Esophagus muscularis mucosa (tissue), 4 donors: ENCODE measurements around the gene TRMU. TPM values are rescaled to one million over a fixed set of nuclear protein-coding genes. Genes with fewer than 3 reads are reported as not detected.

Source experiments
- DNase-seq: peaks from one replicate; pipeline ENCODE4 v3.0.0-alpha.2; 2017; ENCODE audit errors: extremely low spot score
- H3K27ac ChIP-seq, 4 donors: fragments of 200-600 bp; sonication (generic); replicated peaks in 1 of 4; 1 replicate in 3 of 4; 2 replicates in 1 of 4; pipeline ENCODE4 v1.5.1; 2016 to 2019; ENCODE audit warnings: mild to moderate bottlenecking in 1 of 4
- H3K27me3 ChIP-seq, 4 donors: fragments of 200-600 bp; sonication (generic); one replicate each; pipeline versions ENCODE4 v1.5.1 to v1.6.0; 2016 to 2019
- H3K36me3 ChIP-seq, 4 donors: fragments of 200-600 bp; sonication (generic); one replicate each; pipeline ENCODE4 v1.5.1; 2016 to 2019
- H3K4me1 ChIP-seq, 4 donors: fragments of 200-600 bp; sonication (generic); one replicate each; pipeline ENCODE4 v1.5.1; 2016 to 2019
- H3K4me3 ChIP-seq, 4 donors: fragments of 200-600 bp; sonication (generic); 1 replicate in 2 of 4; 2 replicates in 2 of 4; pipeline ENCODE4 v1.5.1; 2016 to 2019; ENCODE audit warnings: mild to moderate bottlenecking in 4 of 4, moderate library complexity in 1 of 4
- H3K9me3 ChIP-seq, 4 donors: fragments of 200-600 bp; sonication (generic); 1 replicate in 3 of 4; 2 replicates in 1 of 4; pipeline ENCODE4 v1.5.1; 2016 to 2019
- EP300 ChIP-seq: sonication (generic); formaldehyde crosslinking; IDR thresholded peaks from one replicate; pipeline ENCODE4 v1.6.1; 2017; ENCODE audit warnings: antibody characterized with exemption
- POLR2A ChIP-seq: fragments of 450-650 bp; IDR thresholded peaks from one replicate; pipeline ENCODE4 v1.6.1; 2017; ENCODE audit warnings: antibody characterized with exemption, moderate library complexity, mild to moderate bottlenecking, low read depth
- POLR2AphosphoS5 ChIP-seq, 2 donors: sonication (generic); formaldehyde crosslinking; IDR thresholded peaks; one replicate each; pipeline ENCODE4 v1.6.1; 2017; ENCODE audit warnings: antibody characterized with exemption in 2 of 2
- WGBS: methylation state at CpG from one replicate; pipeline ENCODE4 v1.1.5; 2018; 5-methylcytosine and 5-hydroxymethylcytosine counted together
- intact Hi-C: fragments of 100-400 bp; cut with DNase I; formaldehyde crosslinking; loops from one replicate; pipeline ENCODE4 v1.15.1; 2023
- total RNA-seq, 4 donors: library from RNA; depleted of rRNA; stranded (reverse); fragments of >200 nt; gene quantifications; one replicate each; pipeline versions ENCODE4 v1.1.0 to v1.2.1, GENCODE V29; 2016
- TF ChIP-seq, protein P1 (sequence below), 3 experiments: fragments of 200-600 bp in 2 of 3; fragments of 450-650 bp in 1 of 3; sonication (generic) in 2 of 3; IDR thresholded peaks; one replicate each; pipeline ENCODE4 v1.5.1; 2017 to 2019; ENCODE audit warnings: antibody characterized with exemption in 3 of 3, mild to moderate bottlenecking in 2 of 3, moderate library complexity in 1 of 3

TRMU gene
- total RNA-seq, 4 donors from 2014 or later: 18.1 to 23.6 (median 20.6) TPM

DNA sequence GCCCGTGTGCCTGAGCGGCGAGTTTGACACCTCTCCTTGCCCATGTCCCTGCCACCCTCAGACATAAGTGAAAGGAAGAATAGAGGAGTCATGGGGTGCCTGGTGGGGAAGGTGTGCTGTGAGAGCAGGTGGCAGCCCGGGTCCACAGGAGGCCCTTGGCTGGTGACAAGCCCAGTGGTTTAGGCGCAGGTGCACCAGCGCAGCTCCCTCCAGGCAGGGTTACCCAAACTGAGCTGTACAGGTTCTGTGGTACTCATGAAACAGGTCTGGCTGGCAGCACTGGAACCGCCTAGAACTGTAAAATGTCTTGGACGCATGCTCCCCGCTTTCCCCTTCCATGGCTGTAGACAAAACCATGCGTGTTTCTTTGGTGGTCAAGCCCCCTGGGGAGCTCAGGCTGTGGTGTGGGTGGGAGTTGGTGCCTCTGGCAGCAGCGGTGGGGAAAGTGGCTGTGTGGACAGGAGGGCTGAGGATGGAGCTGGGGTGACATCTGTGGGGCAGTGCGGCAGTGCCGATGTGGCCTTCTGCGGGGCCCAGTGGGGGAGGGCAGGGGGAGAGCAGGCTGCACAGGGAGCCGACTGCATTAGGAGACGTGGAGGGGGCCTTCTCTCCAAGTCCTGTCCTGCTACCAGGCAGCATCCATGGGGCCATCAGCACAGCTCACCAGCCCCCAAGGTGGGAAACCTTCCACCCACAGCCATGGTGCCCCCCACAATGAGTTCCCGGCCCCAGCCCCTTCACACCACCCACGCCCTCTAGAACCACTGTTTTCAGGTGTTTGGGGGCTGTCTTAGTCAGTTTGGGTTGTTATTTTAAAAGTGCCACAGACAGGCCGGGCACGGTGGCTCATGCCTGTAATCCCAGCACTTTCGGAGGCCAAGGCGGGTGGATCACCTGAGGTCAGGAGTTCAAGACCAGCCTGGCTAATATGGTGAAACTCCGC, 44.4 kb upstream of the TRMU start:
- Histone ChIP-seq H3K36me3 (peaks cover 13 to 77% (median 64%) of the 10 kb centered on the region in 4 donors), H3K4me1 (peaks cover 8 to 36% (median 11%) of the 10 kb centered on the region in 4 donors), H3K27me3 (no peaks in the 10 kb centered on the region), H3K9me3 (peaks cover 0 to 7% (median 0%) of the 10 kb centered on the region in 4 donors), H3K27ac (no peak overlapping the region), H3K4me3 (no peak overlapping the region)
- TF ChIP-seq POLR2AphosphoS5 (IDR thresholded peaks at IDR 0.05) (no peak), EP300 (no peak), POLR2A (no peak)
- 93% methylated on average over 12 of the region's 23 CpGs for WGBS
- intact Hi-C loops: no loop called here
- no peak for DNase-seq

GRCh38 chr22:46292173-46292572, 43.3 kb upstream of the TRMU start:
- no peak overlapping the region for H3K27ac ChIP-seq
- peaks cover 13 to 67% (median 54%) of the 10 kb centered on the region in 4 donors for H3K36me3 ChIP-seq
- H3K4me1 ChIP-seq: peaks cover 16 to 42% (median 19%) of the 10 kb centered on the region in 4 donors
- peaks cover 0 to 7% (median 0%) of the 10 kb centered on the region in 4 donors for H3K9me3 ChIP-seq
- TF ChIP-seq, protein P1, sequence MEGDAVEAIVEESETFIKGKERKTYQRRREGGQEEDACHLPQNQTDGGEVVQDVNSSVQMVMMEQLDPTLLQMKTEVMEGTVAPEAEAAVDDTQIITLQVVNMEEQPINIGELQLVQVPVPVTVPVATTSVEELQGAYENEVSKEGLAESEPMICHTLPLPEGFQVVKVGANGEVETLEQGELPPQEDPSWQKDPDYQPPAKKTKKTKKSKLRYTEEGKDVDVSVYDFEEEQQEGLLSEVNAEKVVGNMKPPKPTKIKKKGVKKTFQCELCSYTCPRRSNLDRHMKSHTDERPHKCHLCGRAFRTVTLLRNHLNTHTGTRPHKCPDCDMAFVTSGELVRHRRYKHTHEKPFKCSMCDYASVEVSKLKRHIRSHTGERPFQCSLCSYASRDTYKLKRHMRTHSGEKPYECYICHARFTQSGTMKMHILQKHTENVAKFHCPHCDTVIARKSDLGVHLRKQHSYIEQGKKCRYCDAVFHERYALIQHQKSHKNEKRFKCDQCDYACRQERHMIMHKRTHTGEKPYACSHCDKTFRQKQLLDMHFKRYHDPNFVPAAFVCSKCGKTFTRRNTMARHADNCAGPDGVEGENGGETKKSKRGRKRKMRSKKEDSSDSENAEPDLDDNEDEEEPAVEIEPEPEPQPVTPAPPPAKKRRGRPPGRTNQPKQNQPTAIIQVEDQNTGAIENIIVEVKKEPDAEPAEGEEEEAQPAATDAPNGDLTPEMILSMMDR (IDR thresholded peaks at IDR 0.05): no peak
- TF ChIP-seq EP300 (no peak), POLR2AphosphoS5 (IDR thresholded peaks at IDR 0.05) (no peak), POLR2A (no peak)
- H3K27me3 ChIP-seq: no peaks in the 10 kb centered on the region
- DNase-seq: no peak
- no peak overlapping the region for H3K4me3 ChIP-seq
- intact Hi-C loops: no loop called here
- 96% methylated on average over 3 of the region's 3 CpGs for WGBS

- Histone ChIP-seq H3K4me3 (no peak overlapping the region), H3K27me3 (no peaks in the 10 kb centered on the region), H3K27ac (peak overlapping the region in 1 of 4 donors; percentile 10), H3K9me3 (peaks cover 0 to 7% (median 0%) of the 10 kb centered on the region in 4 donors), H3K4me1 (peaks cover 19 to 40% (median 23%) of the 10 kb centered on the region in 4 donors), H3K36me3 (peaks cover 13 to 61% (median 49%) of the 10 kb centered on the region in 4 donors)
- no peak for DNase-seq
- intact Hi-C loops: no loop called here
- WGBS: 94% methylated on average over 14 of the region's 14 CpGs
- TF ChIP-seq EP300 (no peak), POLR2A (no peak), POLR2AphosphoS5 (IDR thresholded peaks at IDR 0.05) (no peak)
- TF ChIP-seq, protein P1 (IDR thresholded peaks at IDR 0.05): no peak
Measured at GRCh38 chr22:46292732-46293131, 42.8 kb upstream of the TRMU start.

DNA sequence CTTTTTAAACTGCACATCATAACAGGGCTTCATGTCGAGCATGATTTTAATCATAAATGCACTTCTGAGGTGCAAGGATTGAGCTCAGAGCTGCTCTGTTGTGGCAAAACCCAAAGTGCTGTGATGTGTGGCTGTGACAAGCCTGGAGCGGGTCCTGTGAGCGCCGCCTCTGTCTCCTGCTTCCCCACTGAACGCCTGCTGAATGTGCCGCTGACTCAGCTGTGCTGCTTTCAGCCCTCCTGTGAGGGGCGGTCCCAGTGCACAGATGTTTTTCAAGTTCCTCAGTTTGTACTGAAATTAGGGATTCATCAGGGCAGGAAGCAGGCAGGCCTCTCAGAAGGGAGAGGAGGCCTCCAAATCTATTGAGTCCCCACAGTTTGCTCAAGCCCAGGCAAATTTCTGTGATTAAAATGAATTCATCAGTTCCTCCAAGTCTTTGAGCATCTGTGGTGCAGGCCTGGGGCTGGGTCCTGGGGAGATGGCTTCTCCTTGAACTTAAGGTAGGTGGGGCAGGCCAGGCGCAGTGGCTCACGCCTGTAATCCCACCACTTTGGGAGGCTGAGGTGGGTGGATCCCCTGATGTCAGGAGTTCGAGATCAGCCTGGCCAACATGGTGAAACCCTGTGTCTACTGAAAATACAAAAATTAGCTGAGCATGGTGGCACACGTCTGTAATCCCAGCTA, 41.8 kb upstream of the TRMU start:
- TF ChIP-seq POLR2AphosphoS5 (IDR thresholded peaks at IDR 0.05) (peak in 1 of 2 donors; percentile 38), EP300 (no peak), POLR2A (no peak)
- DNase-seq: no peak
- Histone ChIP-seq H3K27me3 (no peaks in the 10 kb centered on the region), H3K9me3 (peaks cover 0 to 7% (median 0%) of the 10 kb centered on the region in 4 donors), H3K36me3 (peaks cover 13 to 51% (median 45%) of the 10 kb centered on the region in 4 donors), H3K4me1 (peaks cover 19 to 30% (median 20%) of the 10 kb centered on the region in 4 donors), H3K4me3 (no peak overlapping the region), H3K27ac (peak overlapping the region; percentile 15 to 55 (median 44))
- WGBS: 91% methylated on average over 11 of the region's 11 CpGs
- intact Hi-C loops: no loop called here

DNA sequence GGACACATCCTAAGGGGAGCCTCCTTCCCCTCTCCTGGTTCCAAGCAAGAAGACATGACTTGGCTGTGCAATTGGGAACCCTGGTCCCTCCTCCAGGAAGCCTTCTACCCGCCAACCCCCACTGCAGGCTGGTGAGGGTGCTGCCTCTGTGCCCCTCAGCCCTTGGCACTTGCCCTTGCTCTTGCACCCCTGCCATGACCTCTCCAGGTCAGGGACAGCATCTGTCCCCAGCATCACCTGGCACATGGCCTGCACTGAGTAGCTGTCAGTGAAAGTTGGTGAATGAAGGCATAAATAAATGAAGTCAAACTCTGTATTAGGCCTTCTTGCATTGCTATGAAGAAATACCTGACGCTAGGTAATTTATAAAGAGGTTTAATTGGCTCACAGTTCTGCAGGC, 40.7 kb upstream of the TRMU start:
- peaks cover 13 to 41% (median 37%) of the 10 kb centered on the region in 4 donors for H3K36me3 ChIP-seq
- H3K9me3 ChIP-seq: peaks cover 0 to 7% (median 0%) of the 10 kb centered on the region in 4 donors
- no peak overlapping the region for H3K4me3 ChIP-seq
- WGBS: 97% methylated on average over 2 of the region's 2 CpGs
- TF ChIP-seq, protein P1 (IDR thresholded peaks at IDR 0.05): no peak
- no peak for TF ChIP-seq POLR2A
- TF ChIP-seq POLR2AphosphoS5 (IDR thresholded peaks at IDR 0.05): no peak
- TF ChIP-seq EP300: no peak
- no peak for DNase-seq
- no peaks in the 10 kb centered on the region for H3K27me3 ChIP-seq
- H3K4me1 ChIP-seq: peaks cover 19 to 25% (median 20%) of the 10 kb centered on the region in 4 donors
- intact Hi-C loops: no loop called here
- H3K27ac ChIP-seq: peak overlapping the region in 1 of 4 donors; percentile 98
